Right lobe of liver (tissue), 6 donors: ENCODE results near the gene CCNK. TPM values are rescaled to one million over a fixed set of nuclear protein-coding genes. Genes with fewer than 3 reads are reported as not detected.

Source experiments
- ATAC-seq, 4 donors: fragments of 200-7000 bp; cut with Tn5 transposase; one replicate each; pipeline ENCODE4 v1.9.1; 2020; ENCODE audit warnings: mild to moderate bottlenecking in 4 of 4, moderate library complexity in 4 of 4
- DNase-seq, 3 donors: peaks; one replicate each; pipeline ENCODE4 v3.0.0-alpha.2; 2020
- H3K27ac ChIP-seq, 3 donors: fragments of 200-600 bp; one replicate each; pipeline ENCODE4 v1.8.0; 2022
- H3K27me3 ChIP-seq, 2 donors: fragments of 200-600 bp; one replicate each; pipeline ENCODE4 v1.8.0; 2022
- H3K36me3 ChIP-seq, 4 donors: fragments of 200-600 bp; sonication (generic) in 1 of 4; one replicate each; pipeline versions ENCODE4 v1.5.1 to v1.8.0; 2017 to 2022; ENCODE audit warnings: control low read depth in 1 of 4
- H3K4me1 ChIP-seq, 4 donors: fragments of 200-600 bp; sonication (generic) in 1 of 4; one replicate each; pipeline versions ENCODE4 v1.5.1 to v1.8.0; 2017 to 2022; ENCODE audit warnings: control low read depth in 1 of 4
- H3K4me3 ChIP-seq, 3 donors: fragments of 200-600 bp; one replicate each; pipeline ENCODE4 v1.8.0; 2022
- H3K9me3 ChIP-seq, 4 donors: fragments of 200-600 bp; sonication (generic) in 1 of 4; one replicate each; pipeline versions ENCODE4 v1.5.1 to v1.8.0; 2017 to 2022; ENCODE audit warnings: control low read depth in 1 of 4
- POLR2A ChIP-seq: fragments of 450-650 bp; IDR thresholded peaks from one replicate; pipeline ENCODE4 v1.6.1; 2017; ENCODE audit warnings: antibody characterized with exemption, mild to moderate bottlenecking
- WGBS: methylation state at CpG from one replicate; pipeline ENCODE4 v1.1.6; 2018; ENCODE audit warnings: low coverage, low lambda C conversion rate; ENCODE audit not compliant: insufficient coverage; ENCODE audit errors: missing lambda C conversion rate; 5-methylcytosine and 5-hydroxymethylcytosine counted together
- intact Hi-C, 2 donors: fragments of 100-400 bp; cut with DNase I; formaldehyde crosslinking; loops; one replicate each; pipeline versions ENCODE4 v1.11.2 to v1.14.1; 2022
- total RNA-seq, 6 experiments: library from RNA; depleted of rRNA in 2 of 6; stranded (reverse); fragments of >200 nt in 2 of 6; fragmentation: NEBNext Ultra II Directional in 3 of 6; extraction: Animal tissue kit (Norgen Biotek cat#: 25700) in 3 of 6; gene quantifications; one replicate each; pipeline versions ENCODE4 v1.1.0 to v1.2.4, GENCODE V29; 2016 to 2023
- TF ChIP-seq, protein P1 (sequence below), 4 donors: fragments of 200-600 bp in 3 of 4; fragments of 450-650 bp in 1 of 4; IDR thresholded peaks; one replicate each; pipeline versions ENCODE4 v1.5.1 to v1.8.0; 2016 to 2022; ENCODE audit warnings: antibody characterized with exemption in 4 of 4, mild to moderate bottlenecking in 2 of 4
- donor health status: DM: no; HTN: yes; CAD: no.
- donor health status: DM: no; HTN: no; CAD: no.
- donor health status: DM: no; HTN: no; CAD: no.
- donor health status: DM: no; HTN: yes; CAD: no.
- donor health status: DM: no; HTN: yes; CAD: no.

The CCNK gene
- total RNA-seq, 6 experiments from 2014 or later: 11.8 to 23.4 (median 15.4) TPM

DNA sequence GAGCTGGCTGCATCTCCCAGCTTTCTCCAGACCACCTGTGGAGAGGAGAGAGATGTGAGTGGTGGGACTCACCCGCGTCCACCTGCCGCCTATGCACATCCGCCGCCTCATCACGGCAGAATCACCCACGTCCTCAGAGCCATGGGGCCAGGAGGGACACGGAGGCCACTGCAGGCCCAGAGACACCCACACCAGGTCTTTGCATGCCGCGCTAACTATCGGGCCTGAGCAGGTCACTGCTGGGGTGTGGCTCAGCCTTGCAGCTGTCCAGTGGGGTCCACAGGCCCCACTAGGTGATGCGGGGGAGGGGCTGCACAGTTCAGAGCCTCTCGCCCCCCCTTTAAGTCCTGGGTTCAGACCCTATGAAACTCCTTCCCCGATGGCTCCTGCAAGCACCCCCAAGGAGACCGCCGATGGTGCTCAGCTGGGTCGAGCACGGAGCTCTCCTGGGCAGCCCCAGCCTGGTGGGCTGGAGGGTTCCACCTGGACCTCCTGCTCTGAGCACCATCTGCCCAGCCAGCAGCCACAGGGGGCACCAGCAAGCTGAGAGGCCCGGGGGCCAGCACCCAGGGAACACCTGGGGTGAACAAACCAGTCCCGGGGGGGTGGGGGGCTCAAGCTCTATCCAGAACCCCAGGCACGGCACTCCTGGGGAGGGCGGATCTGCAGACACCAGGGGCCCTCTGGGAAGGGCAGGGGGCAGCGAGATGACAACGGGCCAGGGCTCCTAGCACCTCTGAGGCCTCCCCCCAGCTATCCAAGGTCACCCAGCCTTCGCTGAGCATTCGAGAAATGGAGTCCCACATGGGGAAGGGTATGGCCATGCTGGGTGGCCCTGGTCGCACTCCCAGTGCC, 34.3 kb downstream of the CCNK start:
- WGBS: 73% methylated on average over 2 of the region's 27 CpGs
- DNase-seq (peak in 2 of 3 donors; percentile 16 to 57), ATAC-seq (no peak)
- no peaks in the 10 kb centered on the region for H3K27me3 ChIP-seq
- TF ChIP-seq POLR2A: no peak
- TF ChIP-seq, protein P1, sequence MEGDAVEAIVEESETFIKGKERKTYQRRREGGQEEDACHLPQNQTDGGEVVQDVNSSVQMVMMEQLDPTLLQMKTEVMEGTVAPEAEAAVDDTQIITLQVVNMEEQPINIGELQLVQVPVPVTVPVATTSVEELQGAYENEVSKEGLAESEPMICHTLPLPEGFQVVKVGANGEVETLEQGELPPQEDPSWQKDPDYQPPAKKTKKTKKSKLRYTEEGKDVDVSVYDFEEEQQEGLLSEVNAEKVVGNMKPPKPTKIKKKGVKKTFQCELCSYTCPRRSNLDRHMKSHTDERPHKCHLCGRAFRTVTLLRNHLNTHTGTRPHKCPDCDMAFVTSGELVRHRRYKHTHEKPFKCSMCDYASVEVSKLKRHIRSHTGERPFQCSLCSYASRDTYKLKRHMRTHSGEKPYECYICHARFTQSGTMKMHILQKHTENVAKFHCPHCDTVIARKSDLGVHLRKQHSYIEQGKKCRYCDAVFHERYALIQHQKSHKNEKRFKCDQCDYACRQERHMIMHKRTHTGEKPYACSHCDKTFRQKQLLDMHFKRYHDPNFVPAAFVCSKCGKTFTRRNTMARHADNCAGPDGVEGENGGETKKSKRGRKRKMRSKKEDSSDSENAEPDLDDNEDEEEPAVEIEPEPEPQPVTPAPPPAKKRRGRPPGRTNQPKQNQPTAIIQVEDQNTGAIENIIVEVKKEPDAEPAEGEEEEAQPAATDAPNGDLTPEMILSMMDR (IDR thresholded peaks at IDR 0.05): no peak
- H3K4me3 ChIP-seq: no peak overlapping the region
- peaks cover 0 to 3% (median 0%) of the 10 kb centered on the region in 4 donors for H3K4me1 ChIP-seq
- peaks cover 0 to 20% (median 0%) of the 10 kb centered on the region in 4 donors for H3K36me3 ChIP-seq
- no peak overlapping the region for H3K27ac ChIP-seq
- no peaks in the 10 kb centered on the region for H3K9me3 ChIP-seq
- intact Hi-C loops: loop anchor here (5.0 kb wide), 1 partner anchor 112 kb away; no protein-coding TSS in a partner anchor

DNA sequence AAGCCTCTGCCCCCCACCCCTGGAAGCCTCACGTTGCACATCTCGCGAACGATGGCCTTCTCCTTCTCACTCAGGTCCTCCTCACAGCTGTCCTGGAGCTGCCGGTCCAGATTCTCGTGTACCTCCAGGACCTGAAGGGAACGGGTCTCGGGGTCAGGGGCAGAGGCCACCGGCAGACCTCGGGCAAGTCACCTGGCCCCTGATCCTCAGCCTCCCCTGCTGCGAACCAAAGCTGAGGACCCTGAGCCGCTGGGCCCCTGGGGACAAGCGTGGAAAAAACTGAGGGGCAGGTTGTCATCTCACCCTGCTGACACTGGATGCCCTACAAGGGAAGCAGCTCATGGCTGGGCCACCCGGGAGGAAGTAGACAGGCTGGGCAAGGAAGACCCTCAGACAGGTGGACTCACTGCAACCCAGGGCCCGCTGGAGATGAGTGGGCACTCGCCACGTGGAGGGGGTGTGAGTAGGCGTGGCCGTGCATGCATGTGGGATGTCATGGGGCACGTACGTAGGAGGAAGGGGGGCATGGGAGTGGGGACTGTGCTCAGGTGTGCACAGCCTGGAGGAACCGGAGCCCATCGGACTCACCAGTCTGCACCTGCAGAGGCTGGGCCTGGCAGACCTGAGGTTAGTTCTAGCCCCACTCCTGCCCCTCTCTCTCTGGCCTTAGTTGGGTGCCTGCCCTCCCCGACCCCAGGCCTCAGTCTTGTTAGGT, 35.1 kb downstream of the CCNK start:
- intact Hi-C loops: loop anchor here (5.0 kb wide), 1 partner anchor 111 kb away; no protein-coding TSS in a partner anchor
- Histone ChIP-seq H3K4me3 (no peak overlapping the region), H3K27ac (no peak overlapping the region), H3K9me3 (no peaks in the 10 kb centered on the region), H3K27me3 (no peaks in the 10 kb centered on the region), H3K36me3 (peaks cover 0 to 17% (median 0%) of the 10 kb centered on the region in 4 donors), H3K4me1 (peaks cover 0 to 3% (median 0%) of the 10 kb centered on the region in 4 donors)
- ATAC-seq (no peak), DNase-seq (peak in 2 of 3 donors; percentile 14 to 42)
- TF ChIP-seq, protein P1 (IDR thresholded peaks at IDR 0.05): no peak
- no peak for TF ChIP-seq POLR2A
- WGBS: 68% methylated on average over 16 of the region's 24 CpGs

DNA sequence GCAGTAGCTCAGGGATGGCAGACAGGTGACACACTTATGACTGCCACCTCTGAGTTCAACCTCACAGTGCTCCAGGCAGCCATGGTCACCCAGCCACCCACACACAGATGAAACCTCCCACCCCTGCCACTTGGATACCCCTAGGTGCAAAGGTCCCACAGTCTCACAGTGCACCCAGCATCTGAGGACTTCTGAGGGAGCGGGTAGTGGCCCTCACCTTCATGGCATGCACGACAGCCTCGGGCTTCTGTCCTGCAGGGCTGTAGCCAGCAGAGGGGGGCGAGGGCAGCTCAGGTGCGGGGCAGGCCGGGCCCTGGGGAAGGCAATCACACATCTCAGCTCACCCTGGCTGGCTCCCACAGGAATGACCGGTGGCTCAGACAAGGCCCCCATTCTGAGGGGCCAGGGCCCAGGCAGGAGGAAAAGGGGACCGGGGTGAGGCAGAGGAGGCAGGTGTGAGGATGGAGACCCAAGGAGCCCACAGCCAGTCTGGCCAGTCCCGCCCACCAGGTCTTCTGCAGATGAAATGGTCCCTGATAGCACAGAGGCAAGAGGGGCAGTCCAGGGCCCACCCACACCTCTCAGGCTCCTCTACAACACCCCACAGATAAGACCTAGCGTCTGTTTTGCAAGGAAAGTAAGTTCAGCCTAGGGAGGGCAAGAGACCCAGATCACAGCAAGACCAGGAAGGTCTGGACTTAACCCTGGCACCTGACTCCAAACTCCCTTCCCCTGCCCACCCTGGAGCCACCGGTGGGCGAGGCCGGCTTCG, 35.8 kb downstream of the CCNK start:
- no peak overlapping the region for H3K4me3 ChIP-seq
- no peak overlapping the region for H3K27ac ChIP-seq
- H3K4me1 ChIP-seq: peaks cover 0 to 3% (median 0%) of the 10 kb centered on the region in 4 donors
- no peaks in the 10 kb centered on the region for H3K9me3 ChIP-seq
- DNase-seq (peak in 1 of 3 donors; percentile 15), ATAC-seq (no peak)
- WGBS: 71% methylated on average over 4 of the region's 14 CpGs
- H3K27me3 ChIP-seq: no peaks in the 10 kb centered on the region
- TF ChIP-seq POLR2A: no peak
- TF ChIP-seq, protein P1 (IDR thresholded peaks at IDR 0.05): no peak
- intact Hi-C loops: loop anchor here (5.0 kb wide), 1 partner anchor 110 kb away; no protein-coding TSS in a partner anchor
- H3K36me3 ChIP-seq: peaks cover 0 to 10% (median 0%) of the 10 kb centered on the region in 4 donors
